Skeletal muscle satellite cell (primary cell): ENCODE results near the gene PDSS2.
"Not testable (repeated sequence)": the region's sequence is repeated elsewhere in the genome, so short reads cannot be mapped to it uniquely, and the experiment has no call there.

Experiments used
- H3K27me3 ChIP-seq: 2 replicates; pipeline ENCODE4 v1.7.0; 2013; ENCODE audit warnings: low read length; ENCODE audit not compliant: control insufficient read depth, insufficient read depth
- H3K36me3 ChIP-seq: 2 replicates; pipeline ENCODE4 v1.7.0; 2013; ENCODE audit warnings: mild to moderate bottlenecking, control low read depth, low read length; ENCODE audit not compliant: insufficient read depth
- H3K4me1 ChIP-seq: 2 replicates; pipeline ENCODE4 v1.7.0; 2013; ENCODE audit warnings: low read length; ENCODE audit not compliant: control insufficient read depth, insufficient read depth
- H3K4me2 ChIP-seq: 2 replicates; pipeline ENCODE4 v1.7.0; 2013; ENCODE audit warnings: mild to moderate bottlenecking, low read length
- H3K4me3 ChIP-seq: 2 replicates; pipeline ENCODE4 v1.7.0; 2013; ENCODE audit warnings: low read length
- H3K9ac ChIP-seq: 2 replicates; pipeline ENCODE4 v1.7.0; 2013; ENCODE audit warnings: mild to moderate bottlenecking, low read depth, low read length, moderate library complexity
- H3K9me3 ChIP-seq: replicated peaks from 2 replicates; pipeline ENCODE4 v1.7.0; 2013; ENCODE audit warnings: mild to moderate bottlenecking, control low read depth, low read length

PDSS2 gene

GRCh38 chr6:107118976-107119375 lies 340.4 kb downstream of the PDSS2 start:
- Histone ChIP-seq H3K9me3 (no peaks in the 10 kb centered on the region), H3K27me3 (peaks cover 12% of the 10 kb centered on the region), H3K4me1 (peaks cover 12% of the 10 kb centered on the region), H3K4me3 (no peak overlapping the region), H3K9ac (no peak overlapping the region), H3K4me2 (no peak overlapping the region), H3K36me3 (no peaks in the 10 kb centered on the region)

GRCh38 chr6:107118540-107118939 lies 340.8 kb downstream of the PDSS2 start:
- H3K36me3 ChIP-seq, H3K9me3 ChIP-seq, H3K9ac ChIP-seq, H3K4me2 ChIP-seq, H3K4me3 ChIP-seq: not testable (repeated sequence)
- H3K4me1 ChIP-seq, result peaks cover 17% of the 10 kb centered on the region
- peaks cover 12% of the 10 kb centered on the region for H3K27me3 ChIP-seq

- peaks cover 17% of the 10 kb centered on the region for H3K4me1 ChIP-seq
- H3K4me3 ChIP-seq, result no peak overlapping the region
- H3K27me3 ChIP-seq, result peaks cover 12% of the 10 kb centered on the region
- H3K9me3 ChIP-seq, result no peaks in the 10 kb centered on the region
- no peaks in the 10 kb centered on the region for H3K36me3 ChIP-seq
- no peak overlapping the region for H3K4me2 ChIP-seq
- H3K9ac ChIP-seq, result no peak overlapping the region
Observed at GRCh38 chr6:107116931-107117330, 342.4 kb downstream of the PDSS2 start.

- H3K36me3 ChIP-seq, result no peaks in the 10 kb centered on the region
- H3K27me3 ChIP-seq, result peaks cover 12% of the 10 kb centered on the region
- peak overlapping the region; percentile 78 for H3K9ac ChIP-seq
- H3K4me1 ChIP-seq, result peaks cover 17% of the 10 kb centered on the region
- H3K4me2 ChIP-seq, result peak overlapping the region; percentile 85
- peak overlapping the region; percentile 88 for H3K4me3 ChIP-seq
- H3K9me3 ChIP-seq, result no peaks in the 10 kb centered on the region
Observed at GRCh38 chr6:107116328-107116892, 343.0 kb downstream of the PDSS2 start.

- Histone ChIP-seq H3K4me2 (peak overlapping the region; percentile 85), H3K27me3 (peaks cover 12% of the 10 kb centered on the region), H3K4me1 (peaks cover 17% of the 10 kb centered on the region), H3K9ac (peak overlapping the region; percentile 78), H3K4me3 (peak overlapping the region; percentile 88), H3K9me3 (no peaks in the 10 kb centered on the region), H3K36me3 (no peaks in the 10 kb centered on the region)
Observed at GRCh38 chr6:107115695-107116327, 343.6 kb downstream of the PDSS2 start.

- Histone ChIP-seq H3K4me2 (peak within 1 kb of the TSS; percentile 85), H3K27me3 (peaks cover 12% of the 10 kb centered on the region), H3K9me3 (no peaks in the 10 kb centered on the region), H3K36me3 (no peaks in the 10 kb centered on the region), H3K9ac (peak within 1 kb of the TSS; percentile 78), H3K4me3 (peak within 1 kb of the TSS; percentile 88), H3K4me1 (peaks cover 17% of the 10 kb centered on the region)
Observed at GRCh38 chr6:107114926-107115694, 344.3 kb downstream of the PDSS2 start, which contains the start of gene BEND3. Gene BEND3 (minus strand): TSS chr6:107115515. CDS start chr6:107099285, 16,230 bp downstream.

- Histone ChIP-seq H3K4me2 (peak overlapping the region; percentile 85), H3K4me3 (peak overlapping the region; percentile 88), H3K4me1 (peaks cover 17% of the 10 kb centered on the region), H3K9ac (peak overlapping the region; percentile 60), H3K27me3 (peaks cover 12% of the 10 kb centered on the region), H3K9me3 (no peaks in the 10 kb centered on the region), H3K36me3 (no peaks in the 10 kb centered on the region)
Observed at GRCh38 chr6:107114213-107114925, 345.0 kb downstream of the PDSS2 start.

- H3K4me2 ChIP-seq, result no peak overlapping the region
- H3K4me3 ChIP-seq, result no peak overlapping the region
- peaks cover 7% of the 10 kb centered on the region for H3K4me1 ChIP-seq
- no peaks in the 10 kb centered on the region for H3K27me3 ChIP-seq
- no peaks in the 10 kb centered on the region for H3K36me3 ChIP-seq
- H3K9ac ChIP-seq, result no peak overlapping the region
- no peaks in the 10 kb centered on the region for H3K9me3 ChIP-seq
Observed at GRCh38 chr6:107110200-107110599, 349.2 kb downstream of the PDSS2 start.

- H3K36me3 ChIP-seq, result no peaks in the 10 kb centered on the region
- H3K4me2 ChIP-seq, result no peak overlapping the region
- no peaks in the 10 kb centered on the region for H3K4me1 ChIP-seq
- H3K9ac ChIP-seq, result no peak overlapping the region
- H3K4me3 ChIP-seq, result no peak overlapping the region
- no peaks in the 10 kb centered on the region for H3K9me3 ChIP-seq
- H3K27me3 ChIP-seq, result no peaks in the 10 kb centered on the region
Observed at GRCh38 chr6:107108201-107108890, 351.0 kb downstream of the PDSS2 start.

GRCh38 chr6:107107791-107108190 lies 351.6 kb downstream of the PDSS2 start:
- no peak overlapping the region for H3K9ac ChIP-seq
- H3K4me1 ChIP-seq, result no peaks in the 10 kb centered on the region
- H3K27me3 ChIP-seq, result no peaks in the 10 kb centered on the region
- no peaks in the 10 kb centered on the region for H3K36me3 ChIP-seq
- H3K4me3 ChIP-seq, result no peak overlapping the region
- H3K4me2 ChIP-seq, result no peak overlapping the region
- no peaks in the 10 kb centered on the region for H3K9me3 ChIP-seq

GRCh38 chr6:107106165-107106564 lies 353.2 kb downstream of the PDSS2 start:
- Histone ChIP-seq H3K9ac (no peak overlapping the region), H3K9me3 (no peaks in the 10 kb centered on the region), H3K4me1 (no peaks in the 10 kb centered on the region), H3K4me2 (no peak overlapping the region), H3K27me3 (no peaks in the 10 kb centered on the region), H3K4me3 (no peak overlapping the region), H3K36me3 (no peaks in the 10 kb centered on the region)
